Measurements from ENCODE around the gene MBLAC1.

MBLAC1 gene

GRCh38 chr7:100171840-100172239 lies 45.1 kb downstream of the MBLAC1 start:
- Histone ChIP-seq H4K8ac (ENCODE audit: low read depth, low read length) (no peak overlapping the region), H2BK120ac (ENCODE audit: insufficient read depth, low read length, poor library complexity) (no peak overlapping the region), H3K4ac (ENCODE audit: low read depth, low read length) (no peak overlapping the region), H3K9ac (ENCODE audit: low read length) (no peak overlapping the region), H2AFZ (ENCODE audit: insufficient read depth, low read length, poor library complexity) (no peak overlapping the region), H3K18ac (ENCODE audit: low read length) (no peak overlapping the region), H3K14ac (ENCODE audit: low read length) (no peak overlapping the region), H2AK5ac (ENCODE audit: low read length) (no peak overlapping the region), H3K4me2 (ENCODE audit: low read length) (peak overlapping the region; percentile 3), H2BK5ac (ENCODE audit: low read depth, low read length, poor library complexity) (no peak overlapping the region), H3K27me3 (ENCODE audit: insufficient read depth, low read length) (peaks cover 38% of the 10 kb centered on the region), H3K36me3 (ENCODE audit: control insufficient read depth in 1 of 2, insufficient read depth in 2 of 2, low read length in 2 of 2) (no peaks in the 10 kb centered on the region), H2BK12ac (ENCODE audit: low read length) (no peak overlapping the region), H3K27ac (ENCODE audit: low read depth, low read length) (no peak overlapping the region), H3K4me3 (ENCODE audit: low read depth, low read length) (no peak overlapping the region), H3K79me1 (ENCODE audit: low read length) (no peaks in the 10 kb centered on the region), H3K79me2 (ENCODE audit: control insufficient read depth, insufficient read depth, low read length, poor library complexity) (no peaks in the 10 kb centered on the region), H3K23ac (ENCODE audit: low read length) (no peak overlapping the region), H4K12ac (ENCODE audit: low read depth, low read length) (no peak overlapping the region), H3K9me3 (ENCODE audit: insufficient read depth, low read depth, low read length) (peaks cover under 1% of the 10 kb centered on the region), H3K4me1 (ENCODE audit: control insufficient read depth in 1 of 2, insufficient read depth in 2 of 2, low read length in 2 of 2) (peaks cover 0 to 3% of the 10 kb centered on the region in 2 experiments), H4K91ac (ENCODE audit: low read depth, low read length) (no peak overlapping the region)
- DNase-seq: no peak
- WGBS (ENCODE audit: extremely low coverage, insufficient coverage, insufficient read length): no CpG with 5 or more reads among the region's 22 CpGs

- Histone ChIP-seq H3K27me3 (ENCODE audit: insufficient read depth, low read length) (peaks cover 24% of the 10 kb centered on the region), H3K9ac (ENCODE audit: low read length) (no peak overlapping the region), H3K14ac (ENCODE audit: low read length) (no peak overlapping the region), H3K79me1 (ENCODE audit: low read length) (peaks cover 3% of the 10 kb centered on the region), H3K18ac (ENCODE audit: low read length) (no peak overlapping the region), H3K4me2 (ENCODE audit: low read length) (no peak overlapping the region), H4K8ac (ENCODE audit: low read depth, low read length) (no peak overlapping the region), H3K79me2 (ENCODE audit: control insufficient read depth, insufficient read depth, low read length, poor library complexity) (peaks cover 2% of the 10 kb centered on the region), H4K91ac (ENCODE audit: low read depth, low read length) (no peak overlapping the region), H2AFZ (ENCODE audit: insufficient read depth, low read length, poor library complexity) (no peak overlapping the region), H4K12ac (ENCODE audit: low read depth, low read length) (no peak overlapping the region), H3K4me1 (ENCODE audit: control insufficient read depth in 1 of 2, insufficient read depth in 2 of 2, low read length in 2 of 2) (peaks cover 3 to 6% of the 10 kb centered on the region in 2 experiments), H3K36me3 (ENCODE audit: control insufficient read depth in 1 of 2, insufficient read depth in 2 of 2, low read length in 2 of 2) (no peaks in the 10 kb centered on the region), H3K4me3 (ENCODE audit: low read depth, low read length) (no peak overlapping the region), H3K23ac (ENCODE audit: low read length) (no peak overlapping the region), H2BK12ac (ENCODE audit: low read length) (no peak overlapping the region), H3K9me3 (ENCODE audit: insufficient read depth, low read depth, low read length) (peaks cover 4% of the 10 kb centered on the region), H3K27ac (ENCODE audit: low read depth, low read length) (no peak overlapping the region), H2AK5ac (ENCODE audit: low read length) (no peak overlapping the region), H2BK5ac (ENCODE audit: low read depth, low read length, poor library complexity) (no peak overlapping the region), H3K4ac (ENCODE audit: low read depth, low read length) (no peak overlapping the region), H2BK120ac (ENCODE audit: insufficient read depth, low read length, poor library complexity) (no peak overlapping the region)
- DNase-seq: no peak
- WGBS (ENCODE audit: extremely low coverage, insufficient coverage, insufficient read length): no CpG with 5 or more reads among the region's 11 CpGs
These were observed 47.2 kb downstream of the MBLAC1 start for GRCh38 chr7:100173806-100174495.

DNA sequence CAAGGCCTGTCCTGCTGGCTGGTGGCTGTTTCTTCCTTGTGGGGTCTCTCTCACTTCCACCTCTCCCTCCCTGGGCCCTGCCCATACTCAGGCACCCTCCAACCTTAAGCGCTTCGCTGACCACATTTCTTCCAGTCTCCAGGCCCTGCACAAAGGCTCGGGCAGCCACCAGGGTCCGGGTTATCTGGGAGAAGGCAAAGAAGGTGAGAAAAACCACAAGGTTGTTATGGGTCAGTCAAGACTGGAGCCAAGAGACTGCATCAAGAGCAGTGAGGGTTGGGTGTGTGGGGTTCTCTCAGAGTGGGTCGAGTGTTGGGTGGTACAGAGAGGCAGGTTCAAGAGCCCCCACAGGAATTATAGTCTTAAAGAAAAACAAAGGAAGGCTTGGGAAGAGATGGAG lies 47.8 kb downstream of the MBLAC1 start:
- no peak overlapping the region for H2BK120ac ChIP-seq (ENCODE audit: insufficient read depth, low read length, poor library complexity)
- H3K79me2 ChIP-seq (ENCODE audit: control insufficient read depth, insufficient read depth, low read length, poor library complexity): peaks cover 2% of the 10 kb centered on the region
- H3K14ac ChIP-seq (ENCODE audit: low read length): no peak overlapping the region
- H3K9me3 ChIP-seq (ENCODE audit: insufficient read depth, low read depth, low read length): peaks cover 4% of the 10 kb centered on the region
- H4K8ac ChIP-seq (ENCODE audit: low read depth, low read length): no peak overlapping the region
- no peak overlapping the region for H3K27ac ChIP-seq (ENCODE audit: low read depth, low read length)
- no peak overlapping the region for H2BK12ac ChIP-seq (ENCODE audit: low read length)
- H3K27me3 ChIP-seq (ENCODE audit: insufficient read depth, low read length): peaks cover 24% of the 10 kb centered on the region
- no peaks in the 10 kb centered on the region for H3K36me3 ChIP-seq (ENCODE audit: control insufficient read depth in 1 of 2, insufficient read depth in 2 of 2, low read length in 2 of 2)
- no peak overlapping the region for H3K4me2 ChIP-seq (ENCODE audit: low read length)
- no peak overlapping the region for H2BK5ac ChIP-seq (ENCODE audit: low read depth, low read length, poor library complexity)
- no peak overlapping the region for H3K4me3 ChIP-seq (ENCODE audit: low read depth, low read length)
- H3K4me1 ChIP-seq (ENCODE audit: control insufficient read depth in 1 of 2, insufficient read depth in 2 of 2, low read length in 2 of 2): peaks cover 3 to 6% of the 10 kb centered on the region in 2 experiments
- no peak overlapping the region for H3K18ac ChIP-seq (ENCODE audit: low read length)
- no peak overlapping the region for H2AFZ ChIP-seq (ENCODE audit: insufficient read depth, low read length, poor library complexity)
- no peak overlapping the region for H3K4ac ChIP-seq (ENCODE audit: low read depth, low read length)
- H3K23ac ChIP-seq (ENCODE audit: low read length): no peak overlapping the region
- H2AK5ac ChIP-seq (ENCODE audit: low read length): no peak overlapping the region
- no peak overlapping the region for H4K12ac ChIP-seq (ENCODE audit: low read depth, low read length)
- H3K9ac ChIP-seq (ENCODE audit: low read length): no peak overlapping the region
- WGBS (ENCODE audit: extremely low coverage, insufficient coverage, insufficient read length): no CpG with 5 or more reads among the region's 5 CpGs
- H4K91ac ChIP-seq (ENCODE audit: low read depth, low read length): no peak overlapping the region
- peaks cover 3% of the 10 kb centered on the region for H3K79me1 ChIP-seq (ENCODE audit: low read length)
- no peak for DNase-seq

- peaks cover 19% of the 10 kb centered on the region for H3K27me3 ChIP-seq (ENCODE audit: insufficient read depth, low read length)
These were observed 48.6 kb downstream of the MBLAC1 start for GRCh38 chr7:100175296-100175935.

More at GRCh38 chr7:100175296-100175935, 48.6 kb downstream of the MBLAC1 start:
- no peak overlapping the region for H3K4ac ChIP-seq (ENCODE audit: low read depth, low read length)
- no peak overlapping the region for H3K9ac ChIP-seq (ENCODE audit: low read length)
- peaks cover 3 to 6% of the 10 kb centered on the region in 2 experiments for H3K4me1 ChIP-seq (ENCODE audit: control insufficient read depth in 1 of 2, insufficient read depth in 2 of 2, low read length in 2 of 2)
- H2AK5ac ChIP-seq (ENCODE audit: low read length): no peak overlapping the region
- H3K79me1 ChIP-seq (ENCODE audit: low read length): peaks cover 3% of the 10 kb centered on the region
- H2AFZ ChIP-seq (ENCODE audit: insufficient read depth, low read length, poor library complexity): no peak overlapping the region
- H3K14ac ChIP-seq (ENCODE audit: low read length): no peak overlapping the region
- H2BK5ac ChIP-seq (ENCODE audit: low read depth, low read length, poor library complexity): no peak overlapping the region
- no peak overlapping the region for H3K18ac ChIP-seq (ENCODE audit: low read length)
- H3K23ac ChIP-seq (ENCODE audit: low read length): no peak overlapping the region
- no CpG with 5 or more reads among the region's 14 CpGs for WGBS (ENCODE audit: extremely low coverage, insufficient coverage, insufficient read length)
- peaks cover 4% of the 10 kb centered on the region for H3K9me3 ChIP-seq (ENCODE audit: insufficient read depth, low read depth, low read length)
- DNase-seq: no peak
- H2BK120ac ChIP-seq (ENCODE audit: insufficient read depth, low read length, poor library complexity): no peak overlapping the region
- no peak overlapping the region for H4K8ac ChIP-seq (ENCODE audit: low read depth, low read length)
- no peak overlapping the region for H4K12ac ChIP-seq (ENCODE audit: low read depth, low read length)
- H3K36me3 ChIP-seq (ENCODE audit: control insufficient read depth in 1 of 2, insufficient read depth in 2 of 2, low read length in 2 of 2): no peaks in the 10 kb centered on the region
- no peak overlapping the region for H4K91ac ChIP-seq (ENCODE audit: low read depth, low read length)
- H3K79me2 ChIP-seq (ENCODE audit: control insufficient read depth, insufficient read depth, low read length, poor library complexity): peaks cover 2% of the 10 kb centered on the region
- no peak overlapping the region for H2BK12ac ChIP-seq (ENCODE audit: low read length)
- no peak overlapping the region for H3K27ac ChIP-seq (ENCODE audit: low read depth, low read length)
- H3K4me2 ChIP-seq (ENCODE audit: low read length): no peak overlapping the region
- H3K4me3 ChIP-seq (ENCODE audit: low read depth, low read length): no peak overlapping the region
